Measurements from ENCODE around the gene PVALEF. TPM values are rescaled to one million over a fixed set of nuclear protein-coding genes. Genes with fewer than 3 reads are reported as not detected.

Gene PVALEF
- polyA plus RNA-seq, 4 donors, result 0.31 TPM; not detected in 3

Other genes with a start within 250 kb of the PVALEF start
- gene CHMP6, start 173.7 kb upstream of the PVALEF start, polyA plus RNA-seq, result 10 to 100 TPM; 20.0 to 35.8 (median 31.8) TPM
- 10 to 100 TPM in 2 of 4 donors, 1 to 10 TPM in 2; 1.8 to 14.5 (median 7.5) TPM for gene BAIAP2, start 130.4 kb upstream of the PVALEF start, polyA plus RNA-seq
- 100 to 1,000 TPM in 1 of 4 donors, 10 to 100 TPM in 3; 33.1 to 118 (median 95.7) TPM for gene AATK, start 714 bp downstream of the PVALEF start, polyA plus RNA-seq
- gene CEP131, start 57.5 kb downstream of the PVALEF start, polyA plus RNA-seq, result 1 to 10 TPM; 4.0 to 8.8 (median 6.6) TPM
- 10 to 100 TPM; 19.3 to 89.9 (median 36.0) TPM for gene TEPSIN, start 73.5 kb downstream of the PVALEF start, polyA plus RNA-seq
- gene NDUFAF8, start 73.8 kb downstream of the PVALEF start, polyA plus RNA-seq, result 10 to 100 TPM; 25.9 to 39.5 (median 35.7) TPM
- gene SLC38A10, start 129.8 kb downstream of the PVALEF start, polyA plus RNA-seq, result 100 to 1,000 TPM in 1 of 4 donors, 10 to 100 TPM in 3; 48.4 to 107 (median 79.2) TPM
- gene BAHCC1, start 229.9 kb downstream of the PVALEF start, polyA plus RNA-seq, result 10 to 100 TPM in 2 of 4 donors, 1 to 10 TPM in 2; 2.2 to 26.9 (median 9.8) TPM